NCI-H82 (cell line): ENCODE results near the gene C2orf68.
"Not testable (repeated sequence)": the region's sequence is repeated elsewhere in the genome, so short reads cannot be mapped to it uniquely, and the experiment has no call there.

Source experiments
- DNase-seq: peaks from one replicate; lab custom pipeline; 2025; lab: John Stamatoyannopoulos, UW

The C2orf68 gene, protein sequence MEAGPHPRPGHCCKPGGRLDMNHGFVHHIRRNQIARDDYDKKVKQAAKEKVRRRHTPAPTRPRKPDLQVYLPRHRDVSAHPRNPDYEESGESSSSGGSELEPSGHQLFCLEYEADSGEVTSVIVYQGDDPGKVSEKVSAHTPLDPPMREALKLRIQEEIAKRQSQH

DNA sequence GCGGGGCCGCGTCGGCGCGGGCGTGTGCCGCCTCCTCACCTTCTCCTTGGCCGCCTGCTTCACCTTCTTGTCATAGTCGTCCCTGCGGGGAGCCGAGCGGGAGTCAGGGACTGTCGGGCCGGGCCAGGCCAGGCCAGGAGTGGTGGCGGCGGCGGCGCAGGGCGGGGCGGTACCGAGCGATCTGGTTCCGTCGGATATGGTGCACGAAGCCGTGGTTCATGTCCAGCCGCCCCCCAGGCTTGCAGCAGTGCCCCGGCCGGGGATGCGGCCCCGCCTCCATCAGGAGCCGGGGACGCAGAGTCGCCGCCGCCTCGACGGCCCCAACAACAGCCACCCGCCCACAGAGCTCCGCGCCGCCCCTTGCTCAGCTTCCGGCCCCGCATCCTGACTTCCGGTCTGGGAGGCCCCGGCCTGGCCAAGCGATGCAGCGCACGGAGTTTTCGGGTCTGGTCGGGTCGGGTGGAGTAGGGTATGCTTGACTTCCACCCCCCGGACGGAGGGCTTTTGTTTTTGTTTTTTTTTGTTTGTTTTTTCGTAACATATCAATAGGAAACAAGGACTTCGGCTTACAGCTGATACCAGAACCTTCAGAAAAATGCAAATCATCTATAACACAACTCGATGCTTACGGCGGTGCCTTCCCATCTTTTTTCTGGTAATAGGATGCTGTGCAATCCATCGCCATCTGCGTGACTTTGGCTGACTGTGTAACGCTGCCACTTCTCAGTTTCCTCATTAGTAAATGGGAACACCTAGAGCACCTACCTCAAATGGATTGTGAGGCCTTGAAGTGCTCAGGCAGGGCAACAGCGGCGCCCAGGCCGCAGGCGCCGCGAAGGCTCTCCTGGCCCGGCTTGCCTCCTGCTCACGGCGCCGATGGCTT lies at the start of gene C2orf68:
Gene C2orf68 (minus strand): TSS at position 362 of the 883 bp plus-strand sequence. CDS start 82 bp downstream, at position 280.
- DNase-seq = peak; percentile 95

DNA sequence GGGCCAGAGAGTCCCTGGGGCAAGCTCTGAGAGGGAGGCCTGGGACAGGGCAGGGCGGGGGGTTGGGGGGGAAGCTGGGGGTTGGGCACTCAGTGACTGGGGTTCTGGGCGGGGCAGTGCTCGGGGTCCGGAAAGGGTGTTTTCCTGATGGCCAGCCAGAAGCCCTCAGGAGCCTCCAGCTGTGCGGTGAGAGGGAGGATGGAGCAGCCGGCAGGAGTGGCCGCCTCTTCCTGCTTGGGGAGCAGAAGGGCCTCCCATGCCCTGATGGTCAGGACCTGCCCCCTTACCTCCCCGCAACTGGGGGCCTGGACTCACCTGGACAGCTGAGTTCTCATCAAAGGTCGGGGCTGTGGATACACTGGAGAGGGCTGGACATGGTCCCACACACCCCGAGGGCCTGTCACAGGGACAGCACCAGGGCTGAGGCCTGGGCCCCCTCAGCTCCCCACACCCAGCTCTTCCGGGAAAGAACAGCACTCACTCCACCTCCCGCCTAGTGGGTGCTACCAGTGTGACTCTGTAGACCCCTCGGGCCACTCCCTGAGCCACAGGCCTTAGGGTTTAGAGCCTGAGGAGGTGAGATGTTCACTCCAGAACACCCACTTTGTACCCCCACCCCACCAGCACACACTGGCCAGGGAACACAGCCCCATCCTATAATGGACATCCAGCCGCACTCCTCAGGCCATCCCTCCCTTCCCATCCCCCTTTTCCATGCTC lies 49.4 kb upstream of the C2orf68 start:
- DNase-seq = no peak

GRCh38 chr2:85660725-85661124 lies 48.9 kb upstream of the C2orf68 start:
- DNase-seq = no peak

DNA sequence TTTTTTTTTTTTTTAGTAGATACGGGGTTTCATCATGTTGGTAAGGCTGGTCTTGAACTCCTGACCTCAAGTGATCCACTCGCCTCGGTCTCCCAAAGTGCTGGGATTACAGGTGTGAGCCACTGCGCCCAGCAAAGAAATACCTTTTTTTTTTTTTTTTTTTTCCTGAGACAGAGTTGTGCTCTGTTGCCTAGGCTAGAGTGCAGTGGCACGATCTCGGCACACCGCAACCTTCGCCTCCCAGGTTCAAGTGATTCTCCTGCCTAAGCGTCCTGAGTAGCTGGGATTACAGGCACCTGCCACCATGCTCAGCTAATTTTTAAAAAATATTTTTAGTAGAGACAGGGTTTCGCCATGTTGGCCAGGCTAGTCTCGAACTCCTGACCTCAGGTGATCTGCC lies 48.4 kb upstream of the C2orf68 start:
- not testable (repeated sequence) for DNase-seq

GRCh38 chr2:85659324-85659981 lies 47.6 kb upstream of the C2orf68 start:
- DNase-seq = no peak

DNA sequence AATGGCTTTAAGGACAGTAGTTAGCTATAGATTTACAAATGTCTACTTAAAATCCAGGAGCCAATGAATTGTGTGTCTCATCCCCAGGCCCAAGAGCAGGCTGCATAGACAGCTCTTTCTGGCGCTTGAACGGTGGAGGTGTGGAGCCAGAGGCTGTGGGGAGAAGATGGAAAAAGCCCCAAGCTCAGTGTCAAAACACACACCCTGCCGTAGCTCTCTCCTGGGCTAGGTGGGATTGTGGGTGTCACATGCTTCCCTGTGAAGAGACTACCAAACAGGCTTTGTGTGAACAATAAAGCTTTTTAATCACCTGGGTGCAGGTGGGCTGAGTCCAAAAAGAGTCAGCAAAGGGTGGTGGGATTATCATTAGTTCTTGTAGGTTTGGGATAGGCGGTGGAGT lies 45.5 kb upstream of the C2orf68 start:
- not testable (repeated sequence) for DNase-seq

DNA sequence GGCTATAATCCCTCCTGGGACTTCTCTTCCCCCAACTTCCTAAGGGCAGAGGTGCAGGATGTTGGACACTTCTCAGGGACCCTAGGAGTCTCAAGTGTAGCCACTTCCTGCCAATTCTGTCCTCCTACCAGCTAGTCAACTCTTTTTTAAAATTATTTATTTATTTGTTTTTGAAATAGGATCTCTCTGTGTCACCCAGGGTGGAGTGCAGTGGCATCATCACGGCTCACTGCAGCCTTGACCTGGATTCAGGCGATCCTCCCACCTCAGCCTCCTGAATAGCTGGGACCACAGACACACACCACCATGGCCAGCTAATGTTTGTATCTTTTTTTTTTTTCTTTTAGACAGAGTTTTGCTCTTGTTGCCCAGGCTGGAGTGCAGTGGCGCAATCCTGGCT lies 44.6 kb upstream of the C2orf68 start:
- DNase-seq = no peak

DNA sequence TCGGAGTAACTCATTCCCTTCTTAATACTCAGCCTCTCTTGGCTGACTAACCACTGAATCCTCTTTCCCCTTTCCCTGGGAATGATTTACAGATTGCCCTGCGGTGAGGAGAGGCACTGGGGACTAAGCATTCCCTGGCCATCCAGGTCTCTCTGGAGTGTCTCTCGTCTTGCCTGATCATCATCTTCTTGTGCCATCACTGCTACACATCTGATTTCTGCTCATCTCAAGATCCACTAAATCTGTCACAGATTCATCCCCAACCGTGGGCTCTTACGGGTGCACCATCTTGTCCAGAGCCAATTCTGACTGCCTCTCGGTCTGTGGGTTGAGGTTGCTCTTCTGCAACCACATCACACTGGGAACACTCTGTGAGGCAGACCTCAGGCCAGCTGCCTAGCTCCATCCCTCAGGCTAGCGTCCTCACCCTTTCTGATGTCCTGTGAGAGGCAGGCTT lies 44.1 kb upstream of the C2orf68 start:
- no peak for DNase-seq

- no peak for DNase-seq
Measured at GRCh38 chr2:85653996-85654395, 42.1 kb upstream of the C2orf68 start.

DNA sequence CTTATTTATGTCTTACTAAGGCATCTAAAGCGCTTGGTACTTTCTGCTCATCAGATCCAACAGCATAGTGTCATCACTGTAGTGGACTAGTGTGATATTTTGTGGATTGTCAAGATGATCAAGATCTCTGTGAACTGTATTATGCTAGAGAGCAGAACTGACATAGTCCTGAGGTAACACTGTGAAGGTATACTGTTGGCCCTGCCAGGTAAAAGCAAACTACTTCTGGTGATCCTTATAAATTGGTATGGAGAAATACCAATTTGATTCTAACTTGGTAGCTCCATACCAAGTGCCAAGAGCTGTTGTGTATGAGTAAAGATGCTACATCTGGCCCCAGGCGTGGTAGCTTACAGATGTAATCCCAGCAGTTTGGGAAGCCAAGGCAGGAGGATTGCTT lies 40.2 kb upstream of the C2orf68 start:
- no peak for DNase-seq

- DNase-seq = no peak
Measured at GRCh38 chr2:85651097-85651496, 39.2 kb upstream of the C2orf68 start.

GRCh38 chr2:85650456-85650855 lies 38.6 kb upstream of the C2orf68 start:
- DNase-seq = no peak

GRCh38 chr2:85649201-85650190 lies 37.6 kb upstream of the C2orf68 start:
- no peak for DNase-seq

DNA sequence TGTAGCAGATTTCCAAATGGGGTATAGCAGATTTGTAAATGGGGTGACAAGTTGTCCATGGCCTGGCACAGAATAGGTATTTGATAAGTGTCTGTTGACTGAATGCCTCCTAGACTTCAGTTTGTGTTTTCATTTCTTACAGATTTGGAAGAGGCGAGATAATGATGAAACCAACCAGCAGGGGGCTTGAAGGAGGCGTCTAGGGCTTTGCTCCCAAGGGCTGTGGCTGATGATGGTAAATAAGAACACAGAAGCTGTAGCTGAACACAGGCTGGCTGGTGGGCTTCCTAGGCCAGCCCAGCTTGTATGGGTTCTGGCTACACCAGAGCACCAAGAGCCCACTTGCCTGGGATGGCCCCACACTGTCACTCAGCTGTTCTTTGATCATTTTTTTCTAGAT lies 36.8 kb upstream of the C2orf68 start:
- DNase-seq = peak; percentile 48

- DNase-seq = no peak
Measured at GRCh38 chr2:85647823-85648526, 36.1 kb upstream of the C2orf68 start.

- no peak for DNase-seq
Measured at GRCh38 chr2:85646166-85646565, 34.3 kb upstream of the C2orf68 start.

DNA sequence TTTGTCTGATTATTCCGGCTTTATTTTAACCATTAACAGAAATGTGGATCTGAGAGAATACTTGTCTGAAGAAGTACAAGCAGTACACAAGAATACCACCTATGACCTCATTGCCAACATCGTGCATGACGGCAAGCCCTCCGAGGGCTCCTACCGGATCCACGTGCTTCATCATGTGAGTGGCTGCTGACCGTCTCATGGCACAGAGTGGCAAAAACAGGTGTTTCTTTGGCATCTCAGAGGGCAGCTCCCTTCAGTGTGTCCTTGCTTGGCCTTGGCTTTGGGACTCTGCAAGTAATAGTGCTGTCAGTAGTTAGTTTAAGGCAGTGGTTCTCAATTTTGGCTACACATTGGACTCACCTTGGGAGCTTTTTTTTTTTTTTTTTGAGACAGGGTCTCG lies 33.0 kb upstream of the C2orf68 start:
- no peak for DNase-seq

GRCh38 chr2:85642725-85643124 lies 30.9 kb upstream of the C2orf68 start:
- no peak for DNase-seq

DNA sequence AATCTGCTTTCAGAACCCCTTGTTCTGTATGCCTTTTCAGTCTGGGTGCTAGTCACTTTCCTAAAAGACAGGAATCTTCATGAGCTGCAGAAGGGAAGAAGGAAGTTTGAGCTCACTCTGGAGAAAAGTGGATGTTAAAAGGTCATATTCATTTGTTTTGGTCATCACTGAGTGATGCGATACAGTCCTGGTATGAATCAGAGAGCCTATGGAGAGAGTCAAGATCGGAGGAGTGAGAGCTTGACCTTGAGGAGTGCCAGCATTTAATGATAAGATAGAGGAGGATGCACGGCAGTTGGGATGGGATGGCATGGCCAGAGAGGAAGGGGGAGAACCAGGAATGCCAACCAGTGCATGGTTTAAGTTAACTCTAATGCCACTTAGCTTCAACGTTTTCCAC lies 23.8 kb upstream of the C2orf68 start:
- DNase-seq = no peak

GRCh38 chr2:85635011-85635410 lies 23.1 kb upstream of the C2orf68 start:
- no peak for DNase-seq
